Measurements from ENCODE around the gene PMPCA.

DNA sequence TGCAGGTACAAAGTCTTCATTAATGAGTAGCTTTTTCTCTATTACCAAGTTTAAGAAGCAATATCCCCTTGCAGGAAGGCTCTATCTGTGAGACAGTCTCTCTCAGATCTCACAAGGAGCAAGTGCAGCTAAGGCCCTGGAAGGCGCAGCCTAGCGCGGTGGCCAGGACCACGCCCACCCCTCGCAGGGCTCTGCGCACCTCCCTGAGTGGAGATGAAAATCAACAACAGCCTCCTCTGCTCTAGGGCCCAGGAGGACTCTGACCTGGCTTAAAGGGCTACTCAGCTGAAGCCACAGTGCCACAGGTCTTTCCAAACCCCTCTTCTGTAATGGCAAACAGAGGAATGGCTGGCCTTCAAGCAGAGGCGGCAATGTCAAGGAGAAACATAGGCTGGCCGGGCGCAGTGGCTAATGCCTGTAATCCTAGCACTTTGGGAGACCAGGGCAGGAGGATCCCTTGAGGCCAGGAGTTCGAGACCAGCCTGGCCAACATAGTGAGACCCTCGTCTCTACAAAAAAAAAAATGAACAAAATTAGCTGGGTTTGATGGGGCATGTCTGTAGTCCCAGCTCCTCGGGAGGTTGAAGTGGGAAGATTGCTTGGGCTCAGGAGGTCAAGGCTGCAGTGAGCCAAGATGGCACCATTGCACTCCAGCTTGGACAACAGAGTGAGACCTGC is 60.5 kb downstream of the PMPCA start:
- TF ChIP-seq, protein P1, sequence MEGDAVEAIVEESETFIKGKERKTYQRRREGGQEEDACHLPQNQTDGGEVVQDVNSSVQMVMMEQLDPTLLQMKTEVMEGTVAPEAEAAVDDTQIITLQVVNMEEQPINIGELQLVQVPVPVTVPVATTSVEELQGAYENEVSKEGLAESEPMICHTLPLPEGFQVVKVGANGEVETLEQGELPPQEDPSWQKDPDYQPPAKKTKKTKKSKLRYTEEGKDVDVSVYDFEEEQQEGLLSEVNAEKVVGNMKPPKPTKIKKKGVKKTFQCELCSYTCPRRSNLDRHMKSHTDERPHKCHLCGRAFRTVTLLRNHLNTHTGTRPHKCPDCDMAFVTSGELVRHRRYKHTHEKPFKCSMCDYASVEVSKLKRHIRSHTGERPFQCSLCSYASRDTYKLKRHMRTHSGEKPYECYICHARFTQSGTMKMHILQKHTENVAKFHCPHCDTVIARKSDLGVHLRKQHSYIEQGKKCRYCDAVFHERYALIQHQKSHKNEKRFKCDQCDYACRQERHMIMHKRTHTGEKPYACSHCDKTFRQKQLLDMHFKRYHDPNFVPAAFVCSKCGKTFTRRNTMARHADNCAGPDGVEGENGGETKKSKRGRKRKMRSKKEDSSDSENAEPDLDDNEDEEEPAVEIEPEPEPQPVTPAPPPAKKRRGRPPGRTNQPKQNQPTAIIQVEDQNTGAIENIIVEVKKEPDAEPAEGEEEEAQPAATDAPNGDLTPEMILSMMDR (tag by site-specific recombination; IDR thresholded peaks at IDR 0.05), result no peak
- TF ChIP-seq ZNF324 (tag by site-specific recombination; IDR thresholded peaks at IDR 0.05), result no peak
- no peak for TF ChIP-seq ZNF184 (tag by site-specific recombination; IDR thresholded peaks at IDR 0.05)
- TF ChIP-seq ZNF335 (tag by site-specific recombination; conservative IDR thresholded peaks at IDR 0.05), result no peak
- TF ChIP-seq, protein P2, sequence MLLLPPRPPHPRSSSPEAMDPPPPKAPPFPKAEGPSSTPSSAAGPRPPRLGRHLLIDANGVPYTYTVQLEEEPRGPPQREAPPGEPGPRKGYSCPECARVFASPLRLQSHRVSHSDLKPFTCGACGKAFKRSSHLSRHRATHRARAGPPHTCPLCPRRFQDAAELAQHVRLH (tag by site-specific recombination; IDR thresholded peaks at IDR 0.05), result no peak
- TF ChIP-seq KLF1 (tag by site-specific recombination; IDR thresholded peaks at IDR 0.05), result no peak
- no peak for TF ChIP-seq ZFP3 (tag by site-specific recombination; IDR thresholded peaks at IDR 0.05; ENCODE audit: low read depth)
- TF ChIP-seq ZBTB7A (tag by site-specific recombination; IDR thresholded peaks at IDR 0.05; ENCODE audit: low read depth), result no peak
- TF ChIP-seq, protein P3, sequence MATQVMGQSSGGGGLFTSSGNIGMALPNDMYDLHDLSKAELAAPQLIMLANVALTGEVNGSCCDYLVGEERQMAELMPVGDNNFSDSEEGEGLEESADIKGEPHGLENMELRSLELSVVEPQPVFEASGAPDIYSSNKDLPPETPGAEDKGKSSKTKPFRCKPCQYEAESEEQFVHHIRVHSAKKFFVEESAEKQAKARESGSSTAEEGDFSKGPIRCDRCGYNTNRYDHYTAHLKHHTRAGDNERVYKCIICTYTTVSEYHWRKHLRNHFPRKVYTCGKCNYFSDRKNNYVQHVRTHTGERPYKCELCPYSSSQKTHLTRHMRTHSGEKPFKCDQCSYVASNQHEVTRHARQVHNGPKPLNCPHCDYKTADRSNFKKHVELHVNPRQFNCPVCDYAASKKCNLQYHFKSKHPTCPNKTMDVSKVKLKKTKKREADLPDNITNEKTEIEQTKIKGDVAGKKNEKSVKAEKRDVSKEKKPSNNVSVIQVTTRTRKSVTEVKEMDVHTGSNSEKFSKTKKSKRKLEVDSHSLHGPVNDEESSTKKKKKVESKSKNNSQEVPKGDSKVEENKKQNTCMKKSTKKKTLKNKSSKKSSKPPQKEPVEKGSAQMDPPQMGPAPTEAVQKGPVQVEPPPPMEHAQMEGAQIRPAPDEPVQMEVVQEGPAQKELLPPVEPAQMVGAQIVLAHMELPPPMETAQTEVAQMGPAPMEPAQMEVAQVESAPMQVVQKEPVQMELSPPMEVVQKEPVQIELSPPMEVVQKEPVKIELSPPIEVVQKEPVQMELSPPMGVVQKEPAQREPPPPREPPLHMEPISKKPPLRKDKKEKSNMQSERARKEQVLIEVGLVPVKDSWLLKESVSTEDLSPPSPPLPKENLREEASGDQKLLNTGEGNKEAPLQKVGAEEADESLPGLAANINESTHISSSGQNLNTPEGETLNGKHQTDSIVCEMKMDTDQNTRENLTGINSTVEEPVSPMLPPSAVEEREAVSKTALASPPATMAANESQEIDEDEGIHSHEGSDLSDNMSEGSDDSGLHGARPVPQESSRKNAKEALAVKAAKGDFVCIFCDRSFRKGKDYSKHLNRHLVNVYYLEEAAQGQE (tag by site-specific recombination; IDR thresholded peaks at IDR 0.05), result no peak
- no peak for TF ChIP-seq ZNF146 (tag by site-specific recombination; IDR thresholded peaks at IDR 0.05)
